Measurements from ENCODE around the gene APCDD1L.

DNA sequence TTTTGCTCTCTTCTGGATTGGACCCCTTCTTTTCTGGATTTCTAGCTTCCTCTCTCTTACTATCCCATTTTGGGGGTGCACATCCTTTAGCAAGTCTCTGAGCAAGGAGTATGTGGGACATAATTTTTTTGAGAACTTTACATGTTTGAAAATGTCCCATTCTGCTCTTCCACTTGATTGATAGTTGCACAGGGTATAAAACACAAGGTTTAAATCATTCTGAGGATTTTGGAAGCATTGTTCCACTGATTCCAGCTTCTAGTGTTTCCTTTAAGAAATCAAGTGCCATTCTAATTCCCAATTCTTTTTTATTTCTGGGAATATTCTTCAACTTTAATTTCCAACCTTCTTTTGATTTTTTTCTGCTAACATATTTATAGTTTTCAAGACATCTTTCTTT, 60.7 kb downstream of the APCDD1L start:
- TF ChIP-seq POLR2A (IDR thresholded peaks at IDR 0.05; ENCODE audit: low read length) (no peak), GATA1 (IDR thresholded peaks at IDR 0.05; ENCODE audit: low read depth, low read length) (no peak)
